GM23338 (cell line): ENCODE results near the gene SRSF5.

Experiments
- CTCF ChIP-seq, 2 experiments: fragments of 200-600 bp in 1 of 2; sonication (generic) in 1 of 2; conservative IDR thresholded peaks; 2 replicates each; pipeline versions ENCODE4 v1.5.1 to v1.6.1; 2016 to 2017; ENCODE audit warnings: antibody characterized with exemption in 2 of 2, low read depth in 2 of 2, mild to moderate bottlenecking in 2 of 2, moderate library complexity in 1 of 2
- POLR2AphosphoS5 ChIP-seq: IDR thresholded peaks from 2 replicates; pipeline ENCODE4 v1.6.1; 2016; ENCODE audit warnings: antibody characterized with exemption, low read depth

DNA sequence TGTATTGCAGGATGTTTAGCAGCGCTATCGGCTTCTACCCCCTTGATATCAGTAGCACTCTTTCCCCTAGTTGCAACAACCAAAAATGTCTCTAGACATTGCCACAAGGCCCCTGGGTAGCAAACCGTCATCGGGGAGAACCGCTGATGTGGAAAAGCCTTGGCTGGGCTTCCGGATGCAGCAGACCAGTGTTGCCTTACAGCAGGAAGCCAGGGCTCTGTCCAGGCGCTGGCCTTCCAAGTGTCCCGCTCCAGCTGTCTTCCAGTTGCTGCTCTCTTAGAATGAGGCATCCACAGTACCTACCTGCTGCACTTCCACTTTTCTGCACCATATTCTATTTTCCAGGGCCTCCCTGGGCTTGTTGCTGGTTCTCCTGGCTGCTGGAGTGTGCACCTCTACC lies 52.7 kb downstream of the SRSF5 start:
- TF ChIP-seq CTCF (conservative IDR thresholded peaks at IDR 0.05; ENCODE audit: low read depth in 2 of 2) (no peak), POLR2AphosphoS5 (no peak)
